ENCODE data around the gene NUMA1. TPM values are rescaled to one million over a fixed set of nuclear protein-coding genes. Genes with fewer than 3 reads are reported as not detected.

NUMA1 gene
- total RNA-seq, result 100 to 1,000 TPM in 2 of 10 donors, 10 to 100 TPM in 8; 60.8 to 117 (median 83.4) TPM
- 100 to 1,000 TPM in 1 of 2 donors, 10 to 100 TPM in 1; 54.1 to 159 TPM for polyA plus RNA-seq
- long read RNA-seq, donor 1, partial matches to known transcripts, result 35 of 48 reads
- long read RNA-seq, donor 1, other reads (novel, unspliced or antisense), result 9 of 48 reads
- long read RNA-seq, donor 2, partial matches to known transcripts, result 28 of 41 reads
- long read RNA-seq, donor 2, other reads (novel, unspliced or antisense), result 8 of 41 reads
- long read RNA-seq, donor 3, transcript NUMA1-223 (14 exons, 2,766 nt), result major isoform, 5 of 59 reads
- long read RNA-seq, donor 3, partial matches to known transcripts, result 41 of 59 reads
- long read RNA-seq, donor 3, other reads (novel, unspliced or antisense), result 11 of 59 reads

DNA sequence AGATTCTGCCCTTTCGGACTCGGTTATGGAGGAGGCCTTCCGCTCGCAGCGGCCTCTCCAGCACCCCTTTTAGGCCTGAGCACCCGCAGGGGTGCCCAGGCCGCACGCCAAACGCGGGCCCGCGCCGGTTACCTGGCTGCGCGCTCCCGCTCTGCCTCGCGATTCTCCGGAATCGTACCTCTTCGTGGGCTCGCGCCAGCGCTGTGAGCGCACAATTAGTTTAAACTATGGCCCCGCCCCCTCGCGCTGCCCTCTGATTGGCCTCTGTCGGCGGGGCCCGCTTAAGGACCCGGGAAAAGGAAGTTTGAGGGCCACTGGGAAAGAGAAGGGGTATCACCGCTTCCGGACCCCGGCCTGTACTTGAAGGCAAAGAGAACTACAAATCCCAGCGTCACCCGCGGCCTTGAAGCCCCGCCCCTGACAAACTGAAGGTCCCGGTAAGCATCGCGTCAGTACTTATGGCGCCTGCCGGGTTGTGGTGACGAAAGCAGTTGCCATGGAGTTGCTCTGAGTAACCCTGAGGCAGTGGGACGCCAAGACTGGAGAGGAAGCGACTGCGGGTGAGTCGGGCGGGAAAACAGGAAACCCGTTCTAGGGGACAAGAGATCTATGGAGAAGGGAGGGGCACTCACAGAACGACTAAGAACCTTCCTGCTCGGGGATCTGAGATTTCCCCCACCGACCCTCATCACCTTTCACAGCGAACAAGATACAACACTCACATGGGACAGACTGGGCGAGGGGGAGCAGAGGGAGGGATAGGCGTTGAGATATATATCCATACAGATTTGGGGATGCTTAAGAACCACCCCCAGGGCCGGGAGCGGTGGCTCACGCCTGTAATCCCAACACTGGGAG is at the start of gene NUMA1, which contains the start of gene LRRC51:
NUMA1 (minus strand) TSS at position 217 of the 858 bp plus-strand sequence. CDS start 44,599 bp downstream, outside the sequence.
LRRC51 (plus strand) TSS at position 525 of the 858 bp plus-strand sequence. CDS start 8,234 bp downstream, outside the sequence.
- intact Hi-C loops (cut with DNase I), result loop anchor here in 6 of 10 donors (1.0 to 2.0 kb wide), 4 partner anchors 32 to 40 kb away; partner anchors contain the start of gene ANAPC15 (in 3 of the 6)
- TF ChIP-seq, protein P1, sequence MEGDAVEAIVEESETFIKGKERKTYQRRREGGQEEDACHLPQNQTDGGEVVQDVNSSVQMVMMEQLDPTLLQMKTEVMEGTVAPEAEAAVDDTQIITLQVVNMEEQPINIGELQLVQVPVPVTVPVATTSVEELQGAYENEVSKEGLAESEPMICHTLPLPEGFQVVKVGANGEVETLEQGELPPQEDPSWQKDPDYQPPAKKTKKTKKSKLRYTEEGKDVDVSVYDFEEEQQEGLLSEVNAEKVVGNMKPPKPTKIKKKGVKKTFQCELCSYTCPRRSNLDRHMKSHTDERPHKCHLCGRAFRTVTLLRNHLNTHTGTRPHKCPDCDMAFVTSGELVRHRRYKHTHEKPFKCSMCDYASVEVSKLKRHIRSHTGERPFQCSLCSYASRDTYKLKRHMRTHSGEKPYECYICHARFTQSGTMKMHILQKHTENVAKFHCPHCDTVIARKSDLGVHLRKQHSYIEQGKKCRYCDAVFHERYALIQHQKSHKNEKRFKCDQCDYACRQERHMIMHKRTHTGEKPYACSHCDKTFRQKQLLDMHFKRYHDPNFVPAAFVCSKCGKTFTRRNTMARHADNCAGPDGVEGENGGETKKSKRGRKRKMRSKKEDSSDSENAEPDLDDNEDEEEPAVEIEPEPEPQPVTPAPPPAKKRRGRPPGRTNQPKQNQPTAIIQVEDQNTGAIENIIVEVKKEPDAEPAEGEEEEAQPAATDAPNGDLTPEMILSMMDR (IDR thresholded peaks at IDR 0.05), result no peak
- Histone ChIP-seq H3K4me1 (peaks cover 0 to 39% (median 15%) of the 10 kb centered on the region in 9 donors), H3K27me3 (no peaks in the 10 kb centered on the region), H3K4me3 (peak within 1 kb of the TSS; percentile 43 to 89 (median 74)), H3K36me3 (peaks cover 0 to 22% (median 0%) of the 10 kb centered on the region in 9 donors), H3K27ac (peak within 1 kb of the TSS; percentile 67 to 95 (median 87)), H3K9me3 (no peaks in the 10 kb centered on the region)
- ATAC-seq (peak; percentile 97 to 99 (median 98)), DNase-seq (peak; percentile 97 to 100)
- 1% methylated on average over 60 of the region's 60 CpGs for WGBS, 2 donors

DNA sequence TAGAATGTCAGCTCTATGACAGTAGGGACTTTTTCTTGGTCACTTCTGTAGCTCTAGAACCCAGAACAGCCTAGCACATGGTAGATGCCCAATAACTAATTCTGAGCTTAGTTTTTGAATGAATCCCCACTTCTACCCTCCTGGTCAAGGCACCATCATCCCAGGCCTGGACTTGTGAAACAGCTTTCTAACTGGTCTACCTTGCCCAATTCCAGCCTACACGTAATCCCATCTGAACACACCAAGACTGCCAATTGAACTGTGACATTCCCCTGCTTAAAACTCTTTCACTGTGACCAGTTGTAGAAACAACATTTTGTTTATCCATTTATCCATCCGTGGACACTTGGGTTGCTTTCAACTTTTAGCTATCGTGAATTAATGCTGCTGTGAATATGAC is 49.0 kb upstream of the NUMA1 start:
- 76 to 87% methylated on average over 3 of the region's 3 CpGs for WGBS, 2 donors
- Histone ChIP-seq H3K9me3 (peaks cover 0 to 9% (median 0%) of the 10 kb centered on the region in 11 donors), H3K27me3 (peaks cover 0 to 9% (median 0%) of the 10 kb centered on the region in 7 donors), H3K4me1 (peaks cover 0 to 16% (median 0%) of the 10 kb centered on the region in 9 donors), H3K4me3 (no peak overlapping the region), H3K27ac (no peak overlapping the region), H3K36me3 (no peaks in the 10 kb centered on the region)
- TF ChIP-seq, protein P1 (IDR thresholded peaks at IDR 0.05), result no peak
- intact Hi-C loops (cut with DNase I), result no loop called here
- DNase-seq, result no peak
- ATAC-seq, result no peak

DNA sequence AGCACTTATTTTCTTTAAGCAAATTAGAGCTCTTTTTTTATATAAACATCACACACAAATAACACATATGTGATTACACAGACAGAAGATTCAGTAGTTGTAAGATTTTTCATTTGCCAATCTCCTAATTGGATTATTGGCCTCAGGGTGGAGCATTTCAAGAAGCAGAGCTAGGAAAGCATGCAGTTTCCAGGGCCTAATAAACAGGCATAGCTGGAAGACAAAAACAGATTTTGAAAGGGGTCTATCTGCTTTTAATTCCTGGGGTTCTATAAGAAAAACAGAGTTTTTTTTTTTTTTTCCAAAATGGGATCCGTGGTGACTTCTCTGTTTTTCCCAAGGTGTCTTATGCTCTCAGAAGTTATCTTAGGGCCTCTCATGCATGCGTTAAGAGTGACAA is 47.6 kb upstream of the NUMA1 start:
- peaks cover 0 to 19% (median 0%) of the 10 kb centered on the region in 9 donors for H3K4me1 ChIP-seq
- no peaks in the 10 kb centered on the region for H3K36me3 ChIP-seq
- peaks cover 0 to 9% (median 0%) of the 10 kb centered on the region in 7 donors for H3K27me3 ChIP-seq
- ATAC-seq (no peak), DNase-seq (no peak)
- TF ChIP-seq, protein P1 (IDR thresholded peaks at IDR 0.05), result no peak
- peaks cover 0 to 9% (median 0%) of the 10 kb centered on the region in 11 donors for H3K9me3 ChIP-seq
- WGBS, 2 donors, result 53 to 60% methylated on average over 2 of the region's 2 CpGs
- no peak overlapping the region for H3K4me3 ChIP-seq
- H3K27ac ChIP-seq, result no peak overlapping the region
- intact Hi-C loops (cut with DNase I), result no loop called here

GRCh38 chr11:72125956-72126355 is 45.6 kb upstream of the NUMA1 start:
- no peak for DNase-seq
- Histone ChIP-seq H3K27ac (no peak overlapping the region), H3K36me3 (no peaks in the 10 kb centered on the region), H3K27me3 (peaks cover 0 to 9% (median 0%) of the 10 kb centered on the region in 7 donors), H3K4me3 (no peak overlapping the region), H3K4me1 (peaks cover 0 to 10% (median 0%) of the 10 kb centered on the region in 9 donors), H3K9me3 (peaks cover 0 to 9% (median 0%) of the 10 kb centered on the region in 11 donors)
- 56 to 67% methylated on average over 1 of the region's 1 CpG for WGBS, 2 donors
- TF ChIP-seq, protein P1 (IDR thresholded peaks at IDR 0.05), result no peak
- intact Hi-C loops (cut with DNase I), result no loop called here
- no peak for ATAC-seq

Measured in heart right ventricle (tissue), 16 donors.